ENCODE results near the gene FAM13B. TPM values are rescaled to one million over a fixed set of nuclear protein-coding genes. Genes with fewer than 3 reads are reported as not detected.

Gene FAM13B
- total RNA-seq, 1 donor from 2014 or later: 31.4 TPM

GRCh38 chr5:137960819-137961218, 72.1 kb downstream of the FAM13B start:
- Mint-ChIP-seq H3K4me1 (ENCODE audit: low read depth, unreplicated experiment) (no peaks in the 10 kb centered on the region), H3K4me3 (ENCODE audit: unreplicated experiment) (no peak overlapping the region), H3K9me3 (ENCODE audit: unreplicated experiment) (peaks cover 3% of the 10 kb centered on the region), H3K36me3 (ENCODE audit: unreplicated experiment) (no peaks in the 10 kb centered on the region), H3K27ac (ENCODE audit: unreplicated experiment) (no peak overlapping the region), H3K27me3 (ENCODE audit: unreplicated experiment) (no peaks in the 10 kb centered on the region)
- no peak for TF ChIP-seq CTCF (IDR thresholded peaks at IDR 0.05; ENCODE audit: partially characterized antibody, unreplicated experiment)
- DNase-seq: no peak

- no peak for TF ChIP-seq CTCF (IDR thresholded peaks at IDR 0.05; ENCODE audit: partially characterized antibody, unreplicated experiment)
- Mint-ChIP-seq H3K9me3 (ENCODE audit: unreplicated experiment) (peaks cover 1% of the 10 kb centered on the region), H3K4me3 (ENCODE audit: unreplicated experiment) (no peak overlapping the region), H3K36me3 (ENCODE audit: unreplicated experiment) (no peaks in the 10 kb centered on the region), H3K4me1 (ENCODE audit: low read depth, unreplicated experiment) (no peaks in the 10 kb centered on the region), H3K27ac (ENCODE audit: unreplicated experiment) (no peak overlapping the region), H3K27me3 (ENCODE audit: unreplicated experiment) (no peaks in the 10 kb centered on the region)
- DNase-seq: no peak
Measured at GRCh38 chr5:137960141-137960540, 72.7 kb downstream of the FAM13B start.

- Mint-ChIP-seq H3K27ac (ENCODE audit: unreplicated experiment) (no peak overlapping the region), H3K27me3 (ENCODE audit: unreplicated experiment) (no peaks in the 10 kb centered on the region), H3K4me1 (ENCODE audit: low read depth, unreplicated experiment) (no peaks in the 10 kb centered on the region), H3K36me3 (ENCODE audit: unreplicated experiment) (no peaks in the 10 kb centered on the region), H3K4me3 (ENCODE audit: unreplicated experiment) (no peak overlapping the region), H3K9me3 (ENCODE audit: unreplicated experiment) (peaks cover 1% of the 10 kb centered on the region)
- TF ChIP-seq CTCF (IDR thresholded peaks at IDR 0.05; ENCODE audit: partially characterized antibody, unreplicated experiment): no peak
- DNase-seq: no peak
Measured at GRCh38 chr5:137959488-137959887, 73.4 kb downstream of the FAM13B start.

GRCh38 chr5:137957948-137958347, 74.9 kb downstream of the FAM13B start:
- no peak for TF ChIP-seq CTCF (IDR thresholded peaks at IDR 0.05; ENCODE audit: partially characterized antibody, unreplicated experiment)
- no peak for DNase-seq
- peaks cover 1% of the 10 kb centered on the region for H3K9me3 Mint-ChIP-seq (ENCODE audit: unreplicated experiment)
- no peaks in the 10 kb centered on the region for H3K4me1 Mint-ChIP-seq (ENCODE audit: low read depth, unreplicated experiment)
- no peak overlapping the region for H3K4me3 Mint-ChIP-seq (ENCODE audit: unreplicated experiment)
- H3K27ac Mint-ChIP-seq (ENCODE audit: unreplicated experiment): no peak overlapping the region
- no peaks in the 10 kb centered on the region for H3K27me3 Mint-ChIP-seq (ENCODE audit: unreplicated experiment)
- no peaks in the 10 kb centered on the region for H3K36me3 Mint-ChIP-seq (ENCODE audit: unreplicated experiment)

GRCh38 chr5:137954131-137954879, 78.6 kb downstream of the FAM13B start:
- no peak for DNase-seq
- Mint-ChIP-seq H3K4me3 (ENCODE audit: unreplicated experiment) (no peak overlapping the region), H3K9me3 (ENCODE audit: unreplicated experiment) (peaks cover 3% of the 10 kb centered on the region), H3K4me1 (ENCODE audit: low read depth, unreplicated experiment) (no peaks in the 10 kb centered on the region), H3K27me3 (ENCODE audit: unreplicated experiment) (no peaks in the 10 kb centered on the region), H3K27ac (ENCODE audit: unreplicated experiment) (no peak overlapping the region), H3K36me3 (ENCODE audit: unreplicated experiment) (no peaks in the 10 kb centered on the region)
- no peak for TF ChIP-seq CTCF (IDR thresholded peaks at IDR 0.05; ENCODE audit: partially characterized antibody, unreplicated experiment)
